Vagina (tissue), 2 donors: ENCODE data around the gene UBQLNL.

ENCODE experiments used
- CTCF ChIP-seq, 3 experiments: fragments of 450-650 bp in 2 of 3; fragments of 200-600 bp in 1 of 3; sonication (generic) in 1 of 3; IDR thresholded peaks; one replicate each; pipeline ENCODE4 v1.5.1; 2017 to 2019; ENCODE audit warnings: antibody characterized with exemption in 3 of 3, mild to moderate bottlenecking in 2 of 3, moderate library complexity in 2 of 3
- POLR2A ChIP-seq, 2 donors: fragments of 450-650 bp; IDR thresholded peaks; one replicate each; pipeline ENCODE4 v1.6.1; 2017; ENCODE audit warnings: antibody characterized with exemption in 2 of 2, mild to moderate bottlenecking in 2 of 2, moderate library complexity in 2 of 2
- POLR2AphosphoS5 ChIP-seq, 2 donors: sonication (generic); formaldehyde crosslinking; IDR thresholded peaks; one replicate each; pipeline ENCODE4 v1.9.0; 2017; ENCODE audit warnings: antibody characterized with exemption in 2 of 2, mild to moderate bottlenecking in 2 of 2, low read depth in 1 of 2; ENCODE audit not compliant: insufficient read depth in 1 of 2

GRCh38 chr11:5514841-5515240 is 1.7 kb downstream of the UBQLNL start:
- no peak for TF ChIP-seq POLR2A (IDR thresholded peaks at IDR 0.05)
- TF ChIP-seq CTCF (IDR thresholded peaks at IDR 0.05), result no peak
- TF ChIP-seq POLR2AphosphoS5 (IDR thresholded peaks at IDR 0.05; ENCODE audit: insufficient read depth in 1 of 2, low read depth in 1 of 2), result no peak
